Measurements from ENCODE around the gene EXOSC9.

Gene EXOSC9

GRCh38 chr4:121789960-121790829, 10.9 kb upstream of the EXOSC9 start:
- DNase-seq: no peak

GRCh38 chr4:121790976-121791375, 10.1 kb upstream of the EXOSC9 start:
- DNase-seq: no peak

GRCh38 chr4:121791481-121791880, 9.6 kb upstream of the EXOSC9 start:
- DNase-seq: no peak

- no peak for DNase-seq
Observed at GRCh38 chr4:121792966-121793365, 8.2 kb upstream of the EXOSC9 start.

GRCh38 chr4:121794505-121795188, 6.5 kb upstream of the EXOSC9 start:
- no peak for DNase-seq

- DNase-seq: no peak
Observed at GRCh38 chr4:121796283-121796682, 4.8 kb upstream of the EXOSC9 start.

- no peak for DNase-seq
Observed at GRCh38 chr4:121799208-121799823, 1.8 kb upstream of the EXOSC9 start.

- DNase-seq: no peak
Observed at GRCh38 chr4:121799867-121800501, 1.1 kb upstream of the EXOSC9 start.

- no peak for DNase-seq
Observed at GRCh38 chr4:121800638-121800960, 524 bp upstream of the EXOSC9 start.

GRCh38 chr4:121801715-121802075, 572 bp downstream of the EXOSC9 start:
- DNase-seq: no peak

GRCh38 chr4:121806411-121806810, 5.3 kb downstream of the EXOSC9 start:
- DNase-seq: no peak

GRCh38 chr4:121811122-121811521, 10.0 kb downstream of the EXOSC9 start:
- no peak for DNase-seq

- DNase-seq: no peak
Observed at GRCh38 chr4:121814756-121815155, 13.6 kb downstream of the EXOSC9 start.

GRCh38 chr4:121817006-121817405, 15.9 kb downstream of the EXOSC9 start:
- DNase-seq: no peak

GRCh38 chr4:121817701-121818100, 16.6 kb downstream of the EXOSC9 start:
- no peak for DNase-seq

GRCh38 chr4:121818215-121818614, 17.1 kb downstream of the EXOSC9 start:
- no peak for DNase-seq

- no peak for DNase-seq
Observed at GRCh38 chr4:121819216-121819965, 18.3 kb downstream of the EXOSC9 start.

- DNase-seq: no peak
Observed at GRCh38 chr4:121822047-121822446, 20.9 kb downstream of the EXOSC9 start.

- DNase-seq: no peak
Observed at GRCh38 chr4:121822796-121823504, 21.8 kb downstream of the EXOSC9 start.

GRCh38 chr4:121823505-121824170, 22.5 kb downstream of the EXOSC9 start, which contains the start of gene CCNA2:
Gene CCNA2 (minus strand): TSS chr4:121823883. CDS start chr4:121823628, 255 bp downstream.
- DNase-seq: peak; percentile 77

- no peak for DNase-seq
Observed at GRCh38 chr4:121824171-121824527, 23.0 kb downstream of the EXOSC9 start.

GRCh38 chr4:121824950-121825349, 23.8 kb downstream of the EXOSC9 start:
- DNase-seq: no peak

Data from DMS 273 treated with DMSO at 0.1 percent for 48 hours (cell line).